Ovary (tissue), 9 donors: ENCODE measurements around the gene NUDT17. TPM values are rescaled to one million over a fixed set of nuclear protein-coding genes. Genes with fewer than 3 reads are reported as not detected.
"Not testable (repeated sequence)": the region's sequence is repeated elsewhere in the genome, so short reads cannot be mapped to it uniquely, and the experiment has no call there.

ENCODE experiments used
- DNase-seq, 5 donors: peaks; one replicate each; pipeline ENCODE4 v3.0.0-alpha.2; 2019 to 2020
- H3K27ac ChIP-seq, 2 donors: fragments of 200-600 bp; one replicate each; pipeline versions ENCODE4 v1.5.1 to v1.8.0; 2019 to 2022
- H3K27me3 ChIP-seq: fragments of 200-600 bp; one replicate; pipeline ENCODE4 v1.8.0; 2022
- H3K36me3 ChIP-seq: fragments of 200-600 bp; sonication (generic); one replicate; pipeline ENCODE4 v1.5.1; 2019
- H3K4me1 ChIP-seq: one replicate; pipeline ENCODE4 v1.8.1; 2013; ENCODE audit warnings: mild to moderate bottlenecking, moderate library complexity; ENCODE audit not compliant: insufficient read depth
- H3K4me3 ChIP-seq: fragments of 200-600 bp; sonication (generic); one replicate; pipeline ENCODE4 v1.5.1; 2017
- H3K9me3 ChIP-seq, 2 donors: fragments of 200-600 bp in 1 of 2; sonication (generic) in 1 of 2; one replicate each; pipeline versions ENCODE4 v1.5.1 to v1.8.1; 2013 to 2019; ENCODE audit warnings: mild to moderate bottlenecking in 1 of 2, moderate library complexity in 1 of 2
- CTCF ChIP-seq, 3 donors: fragments of 450-650 bp in 2 of 3; fragments of 200-600 bp in 1 of 3; IDR thresholded peaks; one replicate each; pipeline versions ENCODE4 v1.5.1 to v1.8.0; 2016 to 2022; ENCODE audit warnings: antibody characterized with exemption in 3 of 3, mild to moderate bottlenecking in 1 of 3
- EP300 ChIP-seq: sonication (generic); formaldehyde crosslinking; IDR thresholded peaks from one replicate; pipeline ENCODE4 v1.6.1; 2017; ENCODE audit warnings: antibody characterized with exemption
- POLR2A ChIP-seq: fragments of 450-650 bp; IDR thresholded peaks from one replicate; pipeline ENCODE4 v1.6.1; 2017; ENCODE audit warnings: antibody characterized with exemption, mild to moderate bottlenecking, moderate library complexity
- WGBS, 3 donors: extraction: QIAGEN DNeasy Blood & Tissue Kit in 1 of 3; methylation state at CpG; one replicate each; pipeline versions ENCODE4 v1.1.5 to v1.1.7; 2013 to 2017; 5-methylcytosine and 5-hydroxymethylcytosine counted together
- intact Hi-C, 4 donors: fragments of 100-400 bp; cut with DNase I; formaldehyde crosslinking; loops; one replicate each; pipeline versions ENCODE4 v1.11.0 to v1.15.1; 2022 to 2023
- polyA plus RNA-seq, 2 donors: library from polyadenylated mRNA; stranded (reverse); fragments of 200-250 nt in 1 of 2; fragments of 350-450 nt in 1 of 2; fragmentation: Illumina TruSeq in 1 of 2; extraction: RNeasy Lipid Tissue Mini Kit (QIAGEN cat#74804) in 1 of 2; gene quantifications; one replicate each; pipeline ENCODE4 v1.2.3, GENCODE V29; 2013 to 2014
- total RNA-seq, 7 donors: library from RNA; depleted of rRNA in 2 of 7; stranded (reverse); fragments of >200 nt in 2 of 7; fragmentation: NEBNext Ultra II Directional in 3 of 7; extraction: Animal tissue kit (Norgen Biotek cat#: 25700) in 3 of 7; gene quantifications; one replicate each; pipeline versions ENCODE4 v1.1.0 to v1.2.4, GENCODE V29; 2016 to 2023
- donor health status: DM: no; HTN: no; CAD: no; lungs with moderate emphysema.
- donor health status: DM: no; HTN: no; CAD: no.
- donor health status: Bipolar disorder and iron deficiency.
- donor health status: DM: yes; HTN: yes; CAD: no.
- donor health status: DM: no; HTN: no; CAD: no.
- donor health status: DM: yes; HTN: yes; CAD: no.

NUDT17 gene
- total and polyA plus RNA-seq, 9 donors, result 2.3 to 5.1 (median 3.5) TPM

- Histone ChIP-seq H3K27me3 (no peaks in the 10 kb centered on the region), H3K27ac (no peak overlapping the region), H3K4me1 (peaks cover 3% of the 10 kb centered on the region), H3K4me3 (no peak overlapping the region), H3K9me3 (no peaks in the 10 kb centered on the region), H3K36me3 (no peaks in the 10 kb centered on the region)
- TF ChIP-seq POLR2A (no peak), CTCF (IDR thresholded peaks at IDR 0.05) (no peak), EP300 (no peak)
- no peak for DNase-seq
- intact Hi-C loops, result no loop called here
Measured at GRCh38 chr1:145828367-145829026, 16.9 kb upstream of the NUDT17 start.

- H3K9me3 ChIP-seq, H3K36me3 ChIP-seq, H3K4me1 ChIP-seq, DNase-seq, H3K27me3 ChIP-seq, H3K4me3 ChIP-seq, H3K27ac ChIP-seq, intact Hi-C loops: not testable (repeated sequence)
- WGBS, 3 donors, result 91 to 98% (median 96%) methylated on average over 2 of the region's 2 CpGs
Measured at GRCh38 chr1:145830810-145831209, 14.6 kb upstream of the NUDT17 start.

- Histone ChIP-seq H3K4me3 (no peak overlapping the region), H3K36me3 (no peaks in the 10 kb centered on the region), H3K9me3 (no peaks in the 10 kb centered on the region), H3K27ac (no peak overlapping the region), H3K4me1 (no peaks in the 10 kb centered on the region), H3K27me3 (no peaks in the 10 kb centered on the region)
- intact Hi-C loops, result no loop called here
- WGBS, 3 donors, result 95 to 96% (median 95%) methylated on average over 1 of the region's 1 CpG
- TF ChIP-seq EP300 (no peak), POLR2A (no peak), CTCF (IDR thresholded peaks at IDR 0.05) (no peak)
- DNase-seq, result no peak
Measured at GRCh38 chr1:145837656-145838055, 7.8 kb upstream of the NUDT17 start.

- Histone ChIP-seq H3K36me3 (no peaks in the 10 kb centered on the region), H3K9me3 (no peaks in the 10 kb centered on the region), H3K27me3 (no peaks in the 10 kb centered on the region), H3K4me1 (peaks cover 7% of the 10 kb centered on the region), H3K27ac (no peak overlapping the region), H3K4me3 (no peak overlapping the region)
- DNase-seq, result no peak
- TF ChIP-seq EP300, result no peak
- TF ChIP-seq POLR2A, result no peak
- TF ChIP-seq CTCF (IDR thresholded peaks at IDR 0.05), result no peak
- WGBS, 3 donors, result 88 to 92% (median 91%) methylated on average over 3 of the region's 3 CpGs
- intact Hi-C loops, result loop anchor here in 2 of 4 donors (10.0 kb wide), 1 partner anchor 172 kb away; no protein-coding TSS in a partner anchor
Measured at GRCh38 chr1:145843031-145843430, 2.4 kb upstream of the NUDT17 start.

GRCh38 chr1:145845144-145845513, 301 bp upstream of the NUDT17 start:
- DNase-seq, result no peak
- H3K9me3 ChIP-seq, result no peaks in the 10 kb centered on the region
- intact Hi-C loops, result loop anchor here in 3 of 4 donors (5.0 to 10.0 kb wide), 3 partner anchors 67 to 170 kb away; partner anchors contain the start of gene ITGA10 (in 1 of the 3)
- TF ChIP-seq POLR2A, result no peak
- no peak for TF ChIP-seq EP300
- TF ChIP-seq CTCF (IDR thresholded peaks at IDR 0.05), result no peak
- H3K4me3 ChIP-seq, result peak overlapping the region; percentile 58
- no peaks in the 10 kb centered on the region for H3K36me3 ChIP-seq
- peaks cover 7% of the 10 kb centered on the region for H3K4me1 ChIP-seq
- H3K27ac ChIP-seq, result peak overlapping the region; percentile 18 to 70
- H3K27me3 ChIP-seq, result no peaks in the 10 kb centered on the region
- WGBS, 3 donors, result 6 to 20% (median 8%) methylated on average over 4 of the region's 4 CpGs
